ENCODE results near the gene MAGEA2.
"Not testable (repeated sequence)": the region's sequence is repeated elsewhere in the genome, so short reads cannot be mapped to it uniquely, and the experiment has no call there.

Gene MAGEA2

GRCh38 chrX:152706500-152706899 is 47.1 kb downstream of the MAGEA2 start:
- H3K36me3 ChIP-seq (ENCODE audit: control insufficient read depth in 5 of 5, insufficient read depth in 5 of 5, low read length in 5 of 5); H3K4me3 ChIP-seq (ENCODE audit: low read depth in 1 of 5, low read length in 5 of 5): not testable (repeated sequence)

GRCh38 chrX:152700390-152700789 is 53.3 kb downstream of the MAGEA2 start:
- not testable (repeated sequence) for H3K27me3 ChIP-seq (ENCODE audit: control insufficient read depth in 5 of 5, insufficient read depth in 4 of 5, low read length in 5 of 5); H3K4me3 ChIP-seq (ENCODE audit: low read depth in 1 of 5, low read length in 5 of 5); H3K9me3 ChIP-seq (ENCODE audit: control insufficient read depth in 5 of 5, low read length in 5 of 5); H3K27ac ChIP-seq (ENCODE audit: low read depth, low read length); H3K36me3 ChIP-seq (ENCODE audit: control insufficient read depth in 5 of 5, insufficient read depth in 5 of 5, low read length in 5 of 5); H3K9ac ChIP-seq (ENCODE audit: low read length in 5 of 5); H3K4me1 ChIP-seq (ENCODE audit: control insufficient read depth in 5 of 5, insufficient read depth in 5 of 5, low read length in 5 of 5)

More at GRCh38 chrX:152706500-152706899, 47.1 kb downstream of the MAGEA2 start:
- not testable (repeated sequence) for H3K27ac ChIP-seq (ENCODE audit: low read depth, low read length); H3K4me1 ChIP-seq (ENCODE audit: control insufficient read depth in 5 of 5, insufficient read depth in 5 of 5, low read length in 5 of 5); H3K27me3 ChIP-seq (ENCODE audit: control insufficient read depth in 5 of 5, insufficient read depth in 4 of 5, low read length in 5 of 5); H3K9me3 ChIP-seq (ENCODE audit: control insufficient read depth in 5 of 5, low read length in 5 of 5); H3K9ac ChIP-seq (ENCODE audit: low read length in 5 of 5)
